Measurements from ENCODE around the gene NDC80. TPM values are rescaled to one million over a fixed set of nuclear protein-coding genes. Genes with fewer than 3 reads are reported as not detected.

The NDC80 gene
- total RNA-seq, 1 donor from 2014 or later = 8.6 TPM

- no peaks in the 10 kb centered on the region for H3K4me1 Mint-ChIP-seq (ENCODE audit: unreplicated experiment)
- no peaks in the 10 kb centered on the region for H3K27me3 Mint-ChIP-seq (ENCODE audit: unreplicated experiment)
- TF ChIP-seq, protein P1, sequence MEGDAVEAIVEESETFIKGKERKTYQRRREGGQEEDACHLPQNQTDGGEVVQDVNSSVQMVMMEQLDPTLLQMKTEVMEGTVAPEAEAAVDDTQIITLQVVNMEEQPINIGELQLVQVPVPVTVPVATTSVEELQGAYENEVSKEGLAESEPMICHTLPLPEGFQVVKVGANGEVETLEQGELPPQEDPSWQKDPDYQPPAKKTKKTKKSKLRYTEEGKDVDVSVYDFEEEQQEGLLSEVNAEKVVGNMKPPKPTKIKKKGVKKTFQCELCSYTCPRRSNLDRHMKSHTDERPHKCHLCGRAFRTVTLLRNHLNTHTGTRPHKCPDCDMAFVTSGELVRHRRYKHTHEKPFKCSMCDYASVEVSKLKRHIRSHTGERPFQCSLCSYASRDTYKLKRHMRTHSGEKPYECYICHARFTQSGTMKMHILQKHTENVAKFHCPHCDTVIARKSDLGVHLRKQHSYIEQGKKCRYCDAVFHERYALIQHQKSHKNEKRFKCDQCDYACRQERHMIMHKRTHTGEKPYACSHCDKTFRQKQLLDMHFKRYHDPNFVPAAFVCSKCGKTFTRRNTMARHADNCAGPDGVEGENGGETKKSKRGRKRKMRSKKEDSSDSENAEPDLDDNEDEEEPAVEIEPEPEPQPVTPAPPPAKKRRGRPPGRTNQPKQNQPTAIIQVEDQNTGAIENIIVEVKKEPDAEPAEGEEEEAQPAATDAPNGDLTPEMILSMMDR (IDR thresholded peaks at IDR 0.05; ENCODE audit: unreplicated experiment) = no peak
- DNase-seq (ENCODE audit: low spot score) = no peak
- no peak overlapping the region for H3K4me3 Mint-ChIP-seq (ENCODE audit: unreplicated experiment)
- peaks cover 12% of the 10 kb centered on the region for H3K36me3 Mint-ChIP-seq (ENCODE audit: low read depth, unreplicated experiment)
- peaks cover 5% of the 10 kb centered on the region for H3K9me3 Mint-ChIP-seq (ENCODE audit: unreplicated experiment)
- H3K27ac Mint-ChIP-seq (ENCODE audit: unreplicated experiment) = no peak overlapping the region
These were observed 39.6 kb upstream of the NDC80 start for GRCh38 chr18:2531751-2532150.

DNA sequence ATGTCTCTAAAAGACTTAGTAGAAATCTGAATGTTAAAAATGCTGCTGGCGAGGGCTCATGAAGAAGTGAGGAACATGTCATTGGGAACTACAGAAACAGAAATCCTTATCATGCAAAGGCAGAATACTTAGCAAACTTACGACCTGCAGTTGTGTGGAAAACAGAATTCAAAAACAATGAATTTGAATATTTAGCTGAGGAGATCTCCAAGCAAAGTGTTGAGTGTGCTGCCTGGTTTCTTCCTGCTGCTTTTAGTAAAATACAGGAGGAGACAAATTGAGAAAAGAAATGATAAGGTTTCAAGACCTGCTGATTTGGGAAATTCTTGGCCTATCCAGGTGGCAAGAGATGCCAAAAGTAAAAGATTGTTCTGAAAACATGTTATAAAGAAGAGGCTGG is 38.6 kb upstream of the NDC80 start:
- no peaks in the 10 kb centered on the region for H3K4me1 Mint-ChIP-seq (ENCODE audit: unreplicated experiment)
- TF ChIP-seq, protein P1 (IDR thresholded peaks at IDR 0.05; ENCODE audit: unreplicated experiment) = no peak
- peaks cover 5% of the 10 kb centered on the region for H3K9me3 Mint-ChIP-seq (ENCODE audit: unreplicated experiment)
- no peak overlapping the region for H3K27ac Mint-ChIP-seq (ENCODE audit: unreplicated experiment)
- DNase-seq (ENCODE audit: low spot score) = no peak
- peaks cover 12% of the 10 kb centered on the region for H3K36me3 Mint-ChIP-seq (ENCODE audit: low read depth, unreplicated experiment)
- no peaks in the 10 kb centered on the region for H3K27me3 Mint-ChIP-seq (ENCODE audit: unreplicated experiment)
- H3K4me3 Mint-ChIP-seq (ENCODE audit: unreplicated experiment) = peak overlapping the region; percentile 22

GRCh38 chr18:2534906-2535305 is 36.5 kb upstream of the NDC80 start:
- Mint-ChIP-seq H3K4me3 (ENCODE audit: unreplicated experiment) (no peak overlapping the region), H3K27me3 (ENCODE audit: unreplicated experiment) (no peaks in the 10 kb centered on the region), H3K36me3 (ENCODE audit: low read depth, unreplicated experiment) (peaks cover 12% of the 10 kb centered on the region)

GRCh38 chr18:2535419-2535910 is 35.9 kb upstream of the NDC80 start:
- Mint-ChIP-seq H3K27ac (ENCODE audit: unreplicated experiment) (no peak overlapping the region), H3K4me3 (ENCODE audit: unreplicated experiment) (no peak overlapping the region), H3K36me3 (ENCODE audit: low read depth, unreplicated experiment) (peaks cover 11% of the 10 kb centered on the region), H3K4me1 (ENCODE audit: unreplicated experiment) (peaks cover under 1% of the 10 kb centered on the region), H3K9me3 (ENCODE audit: unreplicated experiment) (peaks cover 5% of the 10 kb centered on the region), H3K27me3 (ENCODE audit: unreplicated experiment) (no peaks in the 10 kb centered on the region)
- TF ChIP-seq, protein P1 (IDR thresholded peaks at IDR 0.05; ENCODE audit: unreplicated experiment) = no peak
- no peak for DNase-seq (ENCODE audit: low spot score)

More at GRCh38 chr18:2534906-2535305, 36.5 kb upstream of the NDC80 start:
- TF ChIP-seq, protein P1 (IDR thresholded peaks at IDR 0.05; ENCODE audit: unreplicated experiment) = no peak
- no peak for DNase-seq (ENCODE audit: low spot score)
- Mint-ChIP-seq H3K27ac (ENCODE audit: unreplicated experiment) (no peak overlapping the region), H3K4me1 (ENCODE audit: unreplicated experiment) (no peaks in the 10 kb centered on the region), H3K9me3 (ENCODE audit: unreplicated experiment) (peaks cover 5% of the 10 kb centered on the region)

- H3K27me3 Mint-ChIP-seq (ENCODE audit: unreplicated experiment) = peaks cover 2% of the 10 kb centered on the region
- H3K9me3 Mint-ChIP-seq (ENCODE audit: unreplicated experiment) = peaks cover 5% of the 10 kb centered on the region
- DNase-seq (ENCODE audit: low spot score) = no peak
- H3K36me3 Mint-ChIP-seq (ENCODE audit: low read depth, unreplicated experiment) = peaks cover 7% of the 10 kb centered on the region
- H3K27ac Mint-ChIP-seq (ENCODE audit: unreplicated experiment) = no peak overlapping the region
- no peak overlapping the region for H3K4me3 Mint-ChIP-seq (ENCODE audit: unreplicated experiment)
- TF ChIP-seq, protein P1 (IDR thresholded peaks at IDR 0.05; ENCODE audit: unreplicated experiment) = no peak
- peaks cover 5% of the 10 kb centered on the region for H3K4me1 Mint-ChIP-seq (ENCODE audit: unreplicated experiment)
These were observed 35.3 kb upstream of the NDC80 start for GRCh38 chr18:2536063-2536462.

All from endothelial cell (in vitro differentiated cells).